ENCODE data around the gene RNF227. TPM values are rescaled to one million over a fixed set of nuclear protein-coding genes. Genes with fewer than 3 reads are reported as not detected.

RNF227 gene
- polyA plus RNA-seq, 1 donor = 3.5 TPM

Other genes with a start within 250 kb of the RNF227 start
- gene TP53, start 228.8 kb downstream of the RNF227 start, polyA plus RNA-seq (ENCODE audit: insufficient read length) = 44.1 TPM
- 8.0 TPM for gene WRAP53, start 227.8 kb downstream of the RNF227 start, polyA plus RNA-seq (ENCODE audit: insufficient read length)
- gene EFNB3, start 211.1 kb downstream of the RNF227 start, polyA plus RNA-seq (ENCODE audit: insufficient read length) = 5.4 TPM
- gene DNAH2, start 198.5 kb downstream of the RNF227 start, polyA plus RNA-seq (ENCODE audit: insufficient read length) = 6.8 TPM
- 22.5 TPM for gene KDM6B, start 82.1 kb downstream of the RNF227 start, polyA plus RNA-seq (ENCODE audit: insufficient read length)
- gene TMEM88, start 61.2 kb downstream of the RNF227 start, polyA plus RNA-seq (ENCODE audit: insufficient read length) = 32.6 TPM
- gene NAA38, start 58.7 kb downstream of the RNF227 start, polyA plus RNA-seq (ENCODE audit: insufficient read length) = 42.8 TPM
- gene CYB5D1, start 58.3 kb downstream of the RNF227 start, polyA plus RNA-seq (ENCODE audit: insufficient read length) = 8.2 TPM
- 60.9 TPM for gene CHD3, start 27.5 kb downstream of the RNF227 start, polyA plus RNA-seq (ENCODE audit: insufficient read length)
- 4.7 TPM for gene KCNAB3, start 13.6 kb upstream of the RNF227 start, polyA plus RNA-seq (ENCODE audit: insufficient read length)
- gene TRAPPC1, start 15.7 kb upstream of the RNF227 start, polyA plus RNA-seq (ENCODE audit: insufficient read length) = 99.5 TPM
- gene CNTROB, start 15.9 kb upstream of the RNF227 start, polyA plus RNA-seq (ENCODE audit: insufficient read length) = 31.0 TPM
- 0.15 TPM for gene GUCY2D, start 86.3 kb upstream of the RNF227 start, polyA plus RNA-seq (ENCODE audit: insufficient read length)
- gene ALOX15B, start 122.8 kb upstream of the RNF227 start, polyA plus RNA-seq (ENCODE audit: insufficient read length) = 2.2 TPM
- not detected for gene ALOX12B, start 171.4 kb upstream of the RNF227 start, polyA plus RNA-seq (ENCODE audit: insufficient read length)
- not detected for gene ALOXE3, start 202.2 kb upstream of the RNF227 start, polyA plus RNA-seq (ENCODE audit: insufficient read length)
- gene HES7, start 207.8 kb upstream of the RNF227 start, polyA plus RNA-seq (ENCODE audit: insufficient read length) = 0.21 TPM
- gene PER1, start 236.1 kb upstream of the RNF227 start, polyA plus RNA-seq (ENCODE audit: insufficient read length) = 72.6 TPM
- 68.4 TPM for gene VAMP2, start 246.7 kb upstream of the RNF227 start, polyA plus RNA-seq (ENCODE audit: insufficient read length)